Measurements from ENCODE around the gene HNRNPL. TPM values are rescaled to one million over a fixed set of nuclear protein-coding genes. Genes with fewer than 3 reads are reported as not detected.

Gene HNRNPL
- total RNA-seq, 1 experiment from 2014 or later: 710 TPM

- Histone ChIP-seq H3K4me2 (ENCODE audit: insufficient read depth, insufficient read length, low read length) (no peak overlapping the region), H3T11ph (ENCODE audit: low read length) (no peak overlapping the region), H3K9me3 (ENCODE audit: control insufficient read depth, low read depth, low read length) (no peaks in the 10 kb centered on the region), H2AFZ (ENCODE audit: low read length) (no peak overlapping the region), H3K27ac (ENCODE audit: insufficient read length, low read depth, low read length) (no peak overlapping the region), H4K8ac (replicated peaks; ENCODE audit: insufficient read length, low read depth, low read length) (no peak overlapping the region), H4K5ac (ENCODE audit: insufficient read length, low read depth, low read length) (no peak overlapping the region), H2BK5ac (ENCODE audit: insufficient read length, low read length) (no peak overlapping the region), H2BK15ac (ENCODE audit: low read depth, low read length) (no peak overlapping the region), H3K23me2 (ENCODE audit: insufficient read length, low read depth, low read length, poor library complexity, severe bottlenecking) (no peaks in the 10 kb centered on the region), H3K4ac (ENCODE audit: low read depth, low read length) (no peak overlapping the region), H3K23ac (ENCODE audit: insufficient read length, low read depth, low read length) (no peak overlapping the region), H3K4me1 (ENCODE audit: insufficient read depth, low read length) (no peaks in the 10 kb centered on the region), H3K14ac (ENCODE audit: insufficient read depth, low read length) (no peak overlapping the region), H2BK20ac (ENCODE audit: low read depth, low read length, poor library complexity, severe bottlenecking) (no peak overlapping the region), H3K27me3 (ENCODE audit: insufficient read depth, low read length) (no peaks in the 10 kb centered on the region), H3K79me2 (ENCODE audit: insufficient read depth, low read length) (no peaks in the 10 kb centered on the region), H3K79me1 (ENCODE audit: insufficient read depth, low read depth, low read length, poor library complexity, severe bottlenecking) (no peaks in the 10 kb centered on the region), H2BK12ac (ENCODE audit: insufficient read length, low read depth, low read length) (no peak overlapping the region), H2AK5ac (ENCODE audit: insufficient read length, low read length) (no peak overlapping the region), H3K9ac (ENCODE audit: extremely low read depth, insufficient read length, low read length) (no peak overlapping the region), H2BK120ac (ENCODE audit: low read depth, low read length, poor library complexity, severe bottlenecking) (no peak overlapping the region), H4K20me1 (ENCODE audit: control insufficient read depth, insufficient read depth, insufficient read length) (no peaks in the 10 kb centered on the region), H3K56ac (ENCODE audit: insufficient read length, low read depth, low read length) (no peak overlapping the region), H3K18ac (ENCODE audit: insufficient read length, low read depth, low read length) (no peak overlapping the region), H4K91ac (ENCODE audit: insufficient read length, low read depth, low read length) (no peak overlapping the region)
- Mint-ChIP-seq H3K4me3 (no peak overlapping the region), H3K9me3 (peaks cover 0 to 3% of the 10 kb centered on the region in 2 experiments; a peak in 1 of 5 replicates), H3K27me3 (ENCODE audit: low read depth) (peaks cover 2% of the 10 kb centered on the region), H3K27ac (no peak overlapping the region), H3K4me1 (no peaks in the 10 kb centered on the region), H3K36me3 (ENCODE audit: insufficient read depth in 1 of 3, low read depth in 3 of 3) (peaks cover 15 to 28% (median 26%) of the 10 kb centered on the region in 3 experiments; a peak in 6 of 7 replicates)
- no peak for TF ChIP-seq CTCF (conservative IDR thresholded peaks at IDR 0.05)
- no peak for DNase-seq
- WGBS (ENCODE audit: extremely low coverage, insufficient read length, low lambda C conversion rate): no CpG with 5 or more reads among the region's 6 CpGs
Measured at GRCh38 chr19:38813323-38813722, 36.5 kb downstream of the HNRNPL start.
